H7 (cell line): ENCODE results near the gene SERF2. TPM values are rescaled to one million over a fixed set of nuclear protein-coding genes. Genes with fewer than 3 reads are reported as not detected.
"Not testable (repeated sequence)": the region's sequence is repeated elsewhere in the genome, so short reads cannot be mapped to it uniquely, and the experiment has no call there.

ENCODE experiments used
- DNase-seq: peaks from one replicate; pipeline ENCODE4 v3.0.0; 2012
- H3K27me3 ChIP-seq: 2 replicates; pipeline ENCODE4 v1.6.0; 2011; ENCODE audit warnings: mild to moderate bottlenecking, low read length; ENCODE audit not compliant: control insufficient read depth, insufficient read depth
- H3K36me3 ChIP-seq: replicated peaks from 2 replicates; pipeline ENCODE4 v1.5.1; 2011; ENCODE audit warnings: low read length; ENCODE audit not compliant: control insufficient read depth, insufficient read depth
- H3K4me3 ChIP-seq: 2 replicates; pipeline ENCODE4 v1.5.1; 2011; ENCODE audit warnings: low read depth, mild to moderate bottlenecking, control low read depth, low read length, moderate library complexity; ENCODE audit not compliant: insufficient read depth
- total RNA-seq: library from RNA; depleted of rRNA; stranded (reverse); fragments of >200 nt; shearing (Covaris generic); gene quantifications from 2 replicates; pipeline ENCODE4 v1.2.3, GENCODE V29; 2014; rRNA removed

SERF2 gene
- total RNA-seq, 1 experiment from 2014 or later: 456 TPM

- not testable (repeated sequence) for H3K36me3 ChIP-seq, DNase-seq
Observed at GRCh38 chr15:43830691-43831275, 38.7 kb downstream of the SERF2 start.

GRCh38 chr15:43831519-43832052 lies 39.5 kb downstream of the SERF2 start:
- H3K4me3 ChIP-seq, H3K27me3 ChIP-seq, DNase-seq, H3K36me3 ChIP-seq: not testable (repeated sequence)

More at GRCh38 chr15:43830691-43831275, 38.7 kb downstream of the SERF2 start:
- H3K27me3 ChIP-seq, H3K4me3 ChIP-seq: not testable (repeated sequence)

GRCh38 chr15:43832485-43832884 lies 40.4 kb downstream of the SERF2 start:
- H3K27me3 ChIP-seq, DNase-seq, H3K4me3 ChIP-seq, H3K36me3 ChIP-seq: not testable (repeated sequence)

GRCh38 chr15:43845421-43845820 lies 53.3 kb downstream of the SERF2 start:
- Histone ChIP-seq H3K36me3 (no peaks in the 10 kb centered on the region; the same call in 1 of the 2 replicates), H3K27me3 (no peaks in the 10 kb centered on the region), H3K4me3 (no peak overlapping the region)
- no peak for DNase-seq

Other genes with a start within 250 kb of the SERF2 start
- gene PPIP5K1, start 202.1 kb upstream of the SERF2 start, total RNA-seq: 10.5 and 11.7 TPM in 2 replicates
- 18.4 and 24.2 TPM in 2 replicates for gene CKMT1B, start 198.3 kb upstream of the SERF2 start, total RNA-seq
- 0.03 and 0.55 TPM in 2 replicates for gene STRC, start 173.5 kb upstream of the SERF2 start, total RNA-seq
- gene CATSPER2, start 143.5 kb upstream of the SERF2 start, total RNA-seq: 0.41 and 0.94 TPM in 2 replicates
- 14.9 and 26.1 TPM in 2 replicates for gene CKMT1A, start 98.5 kb upstream of the SERF2 start, total RNA-seq
- 197 and 224 TPM in 2 replicates for gene PDIA3, start 45.9 kb upstream of the SERF2 start, total RNA-seq
- 14.7 and 17.6 TPM in 2 replicates for gene ELL3, start 15.4 kb upstream of the SERF2 start, total RNA-seq
- gene SERINC4, start 7.9 kb downstream of the SERF2 start, total RNA-seq: 0.22 and 0.38 TPM in 2 replicates
- gene HYPK, start 8.3 kb downstream of the SERF2 start, total RNA-seq: 6.3 and 8.6 TPM in 2 replicates
- gene MFAP1, start 32.4 kb downstream of the SERF2 start, total RNA-seq: 25.3 and 29.8 TPM in 2 replicates
- gene WDR76, start 34.7 kb downstream of the SERF2 start, total RNA-seq: 19.3 and 21.3 TPM in 2 replicates